ENCODE results near the gene NRIP1. TPM values are rescaled to one million over a fixed set of nuclear protein-coding genes. Genes with fewer than 3 reads are reported as not detected.

NRIP1 gene
- total RNA-seq, 1 experiment from 2014 or later = 29.6 TPM

GRCh38 chr21:15112858-15113257, 48.1 kb upstream of the NRIP1 start:
- ATAC-seq (no peak), DNase-seq (ENCODE audit: low read depth, low spot score) (no peak)
- Histone ChIP-seq H3K79me2 (ENCODE audit: insufficient read depth, low read length) (no peaks in the 10 kb centered on the region), H3K9me3 (ENCODE audit: control insufficient read depth in 1 of 2, insufficient read depth in 1 of 2, low read depth in 1 of 2, low read length in 2 of 2) (no peaks in the 10 kb centered on the region; a peak in 2 of 4 replicates), H3K36me3 (ENCODE audit: control insufficient read depth in 1 of 2, insufficient read depth in 2 of 2, low read length in 2 of 2) (no peaks in the 10 kb centered on the region), H3K9ac (ENCODE audit: low read length) (no peak overlapping the region), H3K9me2 (ENCODE audit: insufficient read depth) (no peaks in the 10 kb centered on the region), H3K27me3 (ENCODE audit: insufficient read depth, low read length) (no peaks in the 10 kb centered on the region), H3K4me2 (ENCODE audit: low read length) (no peak overlapping the region), H2AFZ (ENCODE audit: low read depth, low read length, poor library complexity, severe bottlenecking) (no peak overlapping the region), H3K4me1 (ENCODE audit: control insufficient read depth in 1 of 2, insufficient read depth in 2 of 2, low read length in 2 of 2) (no peaks in the 10 kb centered on the region), H3K27ac (ENCODE audit: low read depth, low read length) (no peak overlapping the region), H3K4me3 (replicated peaks in 1 of 2; ENCODE audit: low read depth in 1 of 2, low read length in 2 of 2) (no peak overlapping the region), H4K20me1 (ENCODE audit: insufficient read depth) (no peaks in the 10 kb centered on the region)
- TF ChIP-seq EZH2 (IDR thresholded peaks at IDR 0.05) (no peak), EZH2phosphoT487 (IDR thresholded peaks at IDR 0.05; ENCODE audit: borderline replicate concordance) (no peak), RAD21 (IDR thresholded peaks at IDR 0.05; ENCODE audit: low read depth) (no peak), CEBPB (IDR thresholded peaks at IDR 0.05; ENCODE audit: low read depth) (no peak), SIN3A (IDR thresholded peaks at IDR 0.05; ENCODE audit: low read depth) (no peak), ATF3 (IDR thresholded peaks at IDR 0.05) (no peak), CTCF (IDR thresholded peaks at IDR 0.05 in 2 of 3, conservative IDR thresholded peaks at IDR 0.05 in 1 of 3; ENCODE audit: borderline replicate concordance in 1 of 3, insufficient read depth in 1 of 3, low read depth in 2 of 3, low read length in 2 of 3) (no peak)
- TF ChIP-seq, protein P1, sequence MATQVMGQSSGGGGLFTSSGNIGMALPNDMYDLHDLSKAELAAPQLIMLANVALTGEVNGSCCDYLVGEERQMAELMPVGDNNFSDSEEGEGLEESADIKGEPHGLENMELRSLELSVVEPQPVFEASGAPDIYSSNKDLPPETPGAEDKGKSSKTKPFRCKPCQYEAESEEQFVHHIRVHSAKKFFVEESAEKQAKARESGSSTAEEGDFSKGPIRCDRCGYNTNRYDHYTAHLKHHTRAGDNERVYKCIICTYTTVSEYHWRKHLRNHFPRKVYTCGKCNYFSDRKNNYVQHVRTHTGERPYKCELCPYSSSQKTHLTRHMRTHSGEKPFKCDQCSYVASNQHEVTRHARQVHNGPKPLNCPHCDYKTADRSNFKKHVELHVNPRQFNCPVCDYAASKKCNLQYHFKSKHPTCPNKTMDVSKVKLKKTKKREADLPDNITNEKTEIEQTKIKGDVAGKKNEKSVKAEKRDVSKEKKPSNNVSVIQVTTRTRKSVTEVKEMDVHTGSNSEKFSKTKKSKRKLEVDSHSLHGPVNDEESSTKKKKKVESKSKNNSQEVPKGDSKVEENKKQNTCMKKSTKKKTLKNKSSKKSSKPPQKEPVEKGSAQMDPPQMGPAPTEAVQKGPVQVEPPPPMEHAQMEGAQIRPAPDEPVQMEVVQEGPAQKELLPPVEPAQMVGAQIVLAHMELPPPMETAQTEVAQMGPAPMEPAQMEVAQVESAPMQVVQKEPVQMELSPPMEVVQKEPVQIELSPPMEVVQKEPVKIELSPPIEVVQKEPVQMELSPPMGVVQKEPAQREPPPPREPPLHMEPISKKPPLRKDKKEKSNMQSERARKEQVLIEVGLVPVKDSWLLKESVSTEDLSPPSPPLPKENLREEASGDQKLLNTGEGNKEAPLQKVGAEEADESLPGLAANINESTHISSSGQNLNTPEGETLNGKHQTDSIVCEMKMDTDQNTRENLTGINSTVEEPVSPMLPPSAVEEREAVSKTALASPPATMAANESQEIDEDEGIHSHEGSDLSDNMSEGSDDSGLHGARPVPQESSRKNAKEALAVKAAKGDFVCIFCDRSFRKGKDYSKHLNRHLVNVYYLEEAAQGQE (IDR thresholded peaks at IDR 0.05; ENCODE audit: low read depth) = no peak
- intact Hi-C loops (cut with micrococcal nuclease) = no loop called here
- BruUV-seq (replicated peaks) = no TSS peak
- ChIA-PET RAD21 (ENCODE audit: low non-redundant PET in 1 of 2, low total read pairs in 2 of 2, uncharacterized antibody in 2 of 2, unreplicated experiment in 2 of 2) (no interaction called here), CTCF (no interaction called here), POLR2A (no interaction called here)

Data from HCT116 (cell line).